H1 (cell line): Measurements from ENCODE around the gene WDR93. TPM values are rescaled to one million over a fixed set of nuclear protein-coding genes. Genes with fewer than 3 reads are reported as not detected.

ENCODE experiments used
- ATF3 ChIP-seq: IDR thresholded peaks from 2 replicates; pipeline ENCODE4 v1.6.1; 2011; ENCODE audit warnings: low read depth, mild to moderate bottlenecking, low read length; ENCODE audit not compliant: insufficient read depth
- BCL11A ChIP-seq, 2 experiments: IDR thresholded peaks; one replicate each; pipeline ENCODE4 v1.6.1; 2011; ENCODE audit warnings: low read depth in 2 of 2, low read length in 2 of 2, mild to moderate bottlenecking in 2 of 2
- BRCA1 ChIP-seq: IDR thresholded peaks from 2 replicates; pipeline ENCODE4 v1.6.1; 2012; ENCODE audit warnings: low read depth, low read length, improper control_type of control experiment
- CEBPB ChIP-seq: IDR thresholded peaks from 2 replicates; pipeline ENCODE4 v1.6.1; 2012; ENCODE audit warnings: low read depth, low read length
- CHD2 ChIP-seq: IDR thresholded peaks from 2 replicates; pipeline ENCODE4 v1.6.1; 2012; ENCODE audit warnings: low read length, improper control_type of control experiment
- CTCF ChIP-seq, 3 experiments: IDR thresholded peaks; 1 replicate in 2 of 3; 2 replicates in 1 of 3; pipeline versions ENCODE4 v1.5.1 to v1.6.1; 2011; ENCODE audit warnings: low read length in 3 of 3, mild to moderate bottlenecking in 3 of 3, inconsistent platforms in 2 of 3, low read depth in 1 of 3, moderate library complexity in 1 of 3; ENCODE audit not compliant: insufficient read depth in 1 of 3; ENCODE audit errors: control extremely low read depth in 1 of 3
- EGR1 ChIP-seq: IDR thresholded peaks from 2 replicates; pipeline ENCODE4 v1.6.1; 2011; ENCODE audit warnings: low read depth, low read length, borderline replicate concordance
- HDAC2 ChIP-seq, 2 experiments: fragments of 300-600 bp in 1 of 2; sonication (generic) in 1 of 2; IDR thresholded peaks; 2 replicates each; pipeline ENCODE4 v1.6.1; 2011 to 2012; ENCODE audit warnings: low read depth in 2 of 2, low read length in 2 of 2, mild to moderate bottlenecking in 2 of 2, moderate library complexity in 2 of 2, borderline replicate concordance in 1 of 2, inconsistent platforms in 1 of 2
- HDAC6 ChIP-seq: IDR thresholded peaks from one replicate; pipeline ENCODE4 v1.7.1; 2012; ENCODE audit warnings: low read depth, mild to moderate bottlenecking, inconsistent platforms, low read length, moderate library complexity
- JUN ChIP-seq: IDR thresholded peaks from 2 replicates; pipeline ENCODE4 v1.6.1; 2011; ENCODE audit warnings: low read depth, mild to moderate bottlenecking, improper control_type of control experiment, low read length
- KDM4A ChIP-seq: IDR thresholded peaks from one replicate; pipeline ENCODE4 v1.7.1; 2012; ENCODE audit warnings: low read depth, mild to moderate bottlenecking, moderate library complexity, low read length, inconsistent platforms; ENCODE audit not compliant: severe bottlenecking
- MAFK ChIP-seq: IDR thresholded peaks from 2 replicates; pipeline ENCODE4 v1.6.1; 2012; ENCODE audit warnings: low read depth, mild to moderate bottlenecking, improper control_type of control experiment, low read length
- MAX ChIP-seq: IDR thresholded peaks from 2 replicates; pipeline ENCODE4 v1.6.1; 2012; ENCODE audit warnings: inconsistent platforms
- PHF8 ChIP-seq: fragments of 200-600 bp; sonication (generic); conservative IDR thresholded peaks from 2 replicates; pipeline ENCODE4 v1.7.1; 2012; ENCODE audit warnings: low read depth, mild to moderate bottlenecking, inconsistent platforms, low read length, moderate library complexity
- RBBP5 ChIP-seq: IDR thresholded peaks from 2 replicates; pipeline ENCODE4 v1.7.1; 2012; ENCODE audit warnings: low read depth, mild to moderate bottlenecking, inconsistent platforms, low read length, moderate library complexity, borderline replicate concordance
- RNF2 ChIP-seq: fragments of 200-900, 300-1000 bp; sonication (generic); IDR thresholded peaks from 2 replicates; pipeline ENCODE4 v1.7.1; 2016; ENCODE audit warnings: borderline replicate concordance, low read depth, mild to moderate bottlenecking, antibody characterized with exemption, low read length; ENCODE audit not compliant: poor library complexity, severe bottlenecking; ENCODE audit errors: missing control alignments
- SIX5 ChIP-seq: IDR thresholded peaks from 2 replicates; pipeline ENCODE4 v1.6.1; 2011; ENCODE audit warnings: mild to moderate bottlenecking, low read depth, low read length
- SP1 ChIP-seq: IDR thresholded peaks from 2 replicates; pipeline ENCODE4 v1.6.1; 2011; ENCODE audit warnings: low read depth, low read length
- SP2 ChIP-seq: IDR thresholded peaks from 2 replicates; pipeline ENCODE4 v1.6.1; 2012; ENCODE audit warnings: mild to moderate bottlenecking, low read length, inconsistent platforms
- ZNF274 ChIP-seq: IDR thresholded peaks from 2 replicates; pipeline ENCODE4 v1.7.0; 2012; ENCODE audit warnings: low read length, borderline replicate concordance; ENCODE audit errors: extremely low read depth
- polyA plus RNA-seq, 7 experiments: library from polyadenylated mRNA; depleted of rRNA in 3 of 7; stranded (reverse) in 5 of 7; unstranded in 2 of 7; fragments of >200 nt in 5 of 7; fragments of 200-250 nt in 2 of 7; gene quantifications; 1 replicate in 5 of 7; 2 replicates in 1 of 7; 4 replicates in 1 of 7; pipeline versions ENCODE4 v1.2.1 to v1.2.3, GENCODE V29; 2011 to 2013; ENCODE audit warnings: missing spikeins in 2 of 7, mixed read lengths in 2 of 7
- total RNA-seq: library from RNA; stranded (reverse); fragmentation: NEBNext Ultra II Directional; extraction: Animal tissue kit (Norgen Biotek cat#: 25700); gene quantifications from 2 replicates; pipeline ENCODE4 v1.2.1, GENCODE V29; 2021

WDR93 gene
- total and polyA plus RNA-seq, 2 of the 8 experiments (the other 6 are each of a cell fraction or from before 2014, with no cell fraction given) = 0.03 TPM; not detected in 1

- no peak for TF ChIP-seq SP2
- TF ChIP-seq CEBPB = no peak
- no peak for TF ChIP-seq SIX5
- TF ChIP-seq ATF3 = no peak
- no peak for TF ChIP-seq CTCF (IDR thresholded peaks at IDR 0.05; ENCODE audit: control extremely low read depth in 1 of 3, insufficient read depth in 1 of 3, low read depth in 1 of 3, low read length in 3 of 3)
- TF ChIP-seq BCL11A (IDR thresholded peaks at IDR 0.05; ENCODE audit: low read depth in 2 of 2, low read length in 2 of 2) = no peak
- TF ChIP-seq MAFK = no peak
- no peak for TF ChIP-seq HDAC6
- TF ChIP-seq EGR1 = no peak
- TF ChIP-seq ZNF274 = no peak
- TF ChIP-seq BRCA1 = no peak
- no peak for TF ChIP-seq CHD2
- no peak for TF ChIP-seq HDAC2 (IDR thresholded peaks at IDR 0.05; ENCODE audit: borderline replicate concordance in 1 of 2, low read depth in 2 of 2, low read length in 2 of 2)
- peak; percentile 60; the same call in 1 of the 2 replicates for TF ChIP-seq RBBP5
- no peak for TF ChIP-seq RNF2
- no peak for TF ChIP-seq SP1
- 0 out of 2 replicates have a peak, but pooled peaks have one; percentile 33 for TF ChIP-seq MAX
- peak; percentile 98 for TF ChIP-seq KDM4A
- TF ChIP-seq JUN = no peak
- TF ChIP-seq PHF8 = peak; percentile 46; the same call in 1 of the 2 replicates
Observed at GRCh38 chr15:89690276-89691218, at the start of gene WDR93, which contains the start of gene PEX11A (continued).
